H9 (cell line): ENCODE results near the gene CPSF4L. TPM values are rescaled to one million over a fixed set of nuclear protein-coding genes. Genes with fewer than 3 reads are reported as not detected.

Source experiments
- DNase-seq: peaks from one replicate; pipeline ENCODE4 v3.0.0-alpha.2; 2017
- H2AFZ ChIP-seq: one replicate; pipeline ENCODE4 v1.6.1; 2013; ENCODE audit warnings: mild to moderate bottlenecking, low read length, control low read depth, moderate library complexity
- H2AK5ac ChIP-seq: 2 replicates; pipeline ENCODE4 v1.6.1; 2013; ENCODE audit warnings: low read length, control low read depth, mixed read lengths; ENCODE audit not compliant: insufficient read length
- H2BK120ac ChIP-seq: one replicate; pipeline ENCODE4 v1.6.1; 2013; ENCODE audit warnings: low read depth, mild to moderate bottlenecking, low read length, control low read depth, inconsistent platforms; ENCODE audit not compliant: poor library complexity, severe bottlenecking
- H2BK12ac ChIP-seq: 2 replicates; pipeline ENCODE4 v1.6.1; 2013; ENCODE audit warnings: low read length, control low read depth, mixed read lengths, low read depth; ENCODE audit not compliant: insufficient read length
- H2BK15ac ChIP-seq: 2 replicates; pipeline ENCODE4 v1.6.1; 2013; ENCODE audit warnings: low read depth, low read length, control low read depth
- H2BK20ac ChIP-seq: one replicate; pipeline ENCODE4 v1.6.1; 2013; ENCODE audit warnings: low read depth, mild to moderate bottlenecking, low read length, control low read depth, inconsistent platforms; ENCODE audit not compliant: poor library complexity, severe bottlenecking
- H2BK5ac ChIP-seq: 2 replicates; pipeline ENCODE4 v1.6.1; 2013; ENCODE audit warnings: low read length, control low read depth, mixed read lengths; ENCODE audit not compliant: insufficient read length
- H3K14ac ChIP-seq: 2 replicates; pipeline ENCODE4 v1.6.1; 2013; ENCODE audit warnings: low read length, control low read depth; ENCODE audit not compliant: insufficient read depth
- H3K18ac ChIP-seq: 2 replicates; pipeline ENCODE4 v1.6.1; 2013; ENCODE audit warnings: low read depth, mild to moderate bottlenecking, mixed read lengths, low read length, control low read depth; ENCODE audit not compliant: insufficient read length
- H3K23ac ChIP-seq: 2 replicates; pipeline ENCODE4 v1.6.1; 2013; ENCODE audit warnings: low read length, control low read depth, mixed read lengths, low read depth; ENCODE audit not compliant: insufficient read length
- H3K23me2 ChIP-seq: 2 replicates; pipeline ENCODE4 v1.6.1; 2013; ENCODE audit warnings: low read depth, mild to moderate bottlenecking, mixed read lengths, low read length, control low read depth; ENCODE audit not compliant: insufficient read length, poor library complexity, severe bottlenecking
- H3K27ac ChIP-seq: 2 replicates; pipeline ENCODE4 v1.5.1; 2013; ENCODE audit warnings: low read length, control low read depth, mixed read lengths, low read depth; ENCODE audit not compliant: insufficient read length
- H3K27me3 ChIP-seq: 2 replicates; pipeline ENCODE4 v1.6.1; 2013; ENCODE audit warnings: low read length, control low read depth, inconsistent platforms; ENCODE audit not compliant: insufficient read depth
- H3K4ac ChIP-seq: 2 replicates; pipeline ENCODE4 v1.6.1; 2013; ENCODE audit warnings: low read depth, mild to moderate bottlenecking, control low read depth, inconsistent platforms, low read length, moderate library complexity
- H3K4me1 ChIP-seq: 2 replicates; pipeline ENCODE4 v1.6.1; 2013; ENCODE audit warnings: low read length, control low read depth, inconsistent platforms; ENCODE audit not compliant: insufficient read depth
- H3K4me2 ChIP-seq: 2 replicates; pipeline ENCODE4 v1.6.1; 2013; ENCODE audit warnings: low read length, control low read depth, mixed read lengths; ENCODE audit not compliant: insufficient read length, insufficient read depth
- H3K56ac ChIP-seq: 2 replicates; pipeline ENCODE4 v1.6.1; 2013; ENCODE audit warnings: low read depth, mild to moderate bottlenecking, mixed read lengths, low read length, control low read depth; ENCODE audit not compliant: insufficient read length
- H3K79me1 ChIP-seq: 2 replicates; pipeline ENCODE4 v1.6.1; 2013; ENCODE audit warnings: low read depth, mild to moderate bottlenecking, moderate library complexity, low read length, control low read depth, inconsistent platforms; ENCODE audit not compliant: insufficient read depth, poor library complexity, severe bottlenecking
- H3K79me2 ChIP-seq: 2 replicates; pipeline ENCODE4 v1.6.1; 2013; ENCODE audit warnings: low read length, control low read depth, inconsistent platforms; ENCODE audit not compliant: insufficient read depth
- H3K9ac ChIP-seq: 2 replicates; pipeline ENCODE4 v1.6.1; 2013; ENCODE audit warnings: low read length, control low read depth, mixed read lengths; ENCODE audit not compliant: insufficient read length; ENCODE audit errors: extremely low read depth
- H3K9me3 ChIP-seq: one replicate; pipeline ENCODE4 v1.6.1; 2013; ENCODE audit warnings: low read depth, low read length, inconsistent platforms; ENCODE audit not compliant: control insufficient read depth
- H3T11ph ChIP-seq: one replicate; pipeline ENCODE4 v1.6.1; 2013; ENCODE audit warnings: mild to moderate bottlenecking, low read length, control low read depth, inconsistent platforms
- H4K20me1 ChIP-seq: one replicate; pipeline ENCODE4 v1.6.1; 2013; ENCODE audit not compliant: control insufficient read depth, insufficient read length, insufficient read depth
- H4K5ac ChIP-seq: 2 replicates; pipeline ENCODE4 v1.6.1; 2013; ENCODE audit warnings: low read depth, mild to moderate bottlenecking, mixed read lengths, low read length, control low read depth; ENCODE audit not compliant: insufficient read length
- H4K8ac ChIP-seq: replicated peaks from 2 replicates; pipeline ENCODE4 v1.6.1; 2013; ENCODE audit warnings: low read length, control low read depth, mixed read lengths, low read depth; ENCODE audit not compliant: insufficient read length
- H4K91ac ChIP-seq: 2 replicates; pipeline ENCODE4 v1.6.1; 2013; ENCODE audit warnings: low read depth, mild to moderate bottlenecking, moderate library complexity, mixed read lengths, low read length, control low read depth; ENCODE audit not compliant: insufficient read length
- H3K27ac Mint-ChIP-seq, 3 experiments: 2 replicates in 2 of 3; 3 replicates in 1 of 3; pipeline ENCODE4 v1.8.0; 2020 to 2021; ENCODE audit warnings: mixed read lengths in 3 of 3, mild to moderate bottlenecking in 1 of 3, moderate library complexity in 1 of 3
- H3K27me3 Mint-ChIP-seq: 2 replicates; pipeline ENCODE4 v1.8.0; 2021; ENCODE audit warnings: low read depth, mild to moderate bottlenecking, moderate library complexity, mixed read lengths
- H3K36me3 Mint-ChIP-seq, 3 experiments: 2 replicates in 2 of 3; 3 replicates in 1 of 3; pipeline ENCODE4 v1.8.0; 2020 to 2021; ENCODE audit warnings: low read depth in 3 of 3, mixed read lengths in 3 of 3; ENCODE audit not compliant: insufficient read depth in 1 of 3
- H3K4me1 Mint-ChIP-seq, 2 experiments: 2 replicates each; pipeline ENCODE4 v1.8.0; 2020; ENCODE audit warnings: mixed read lengths in 2 of 2
- H3K4me3 Mint-ChIP-seq, 2 experiments: 2 replicates in 1 of 2; 3 replicates in 1 of 2; pipeline ENCODE4 v1.8.0; 2020 to 2021; ENCODE audit warnings: mild to moderate bottlenecking in 2 of 2, mixed read lengths in 2 of 2, moderate library complexity in 1 of 2
- H3K9me3 Mint-ChIP-seq, 2 experiments: 2 replicates in 1 of 2; 3 replicates in 1 of 2; pipeline ENCODE4 v1.8.0; 2020; ENCODE audit warnings: mild to moderate bottlenecking in 2 of 2, mixed read lengths in 2 of 2, moderate library complexity in 1 of 2
- CTCF ChIP-seq: fragments of 200-600 bp; sonication (generic); conservative IDR thresholded peaks from 3 replicates; pipeline ENCODE4 v1.8.0; 2021; ENCODE audit warnings: antibody characterized with exemption, mild to moderate bottlenecking
- WGBS: extraction: QIAGEN DNeasy Blood & Tissue Kit; methylation state at CpG from one replicate; pipeline ENCODE4 v1.1.7; 2013; ENCODE audit warnings: missing lambda C conversion rate, low lambda C conversion rate, mixed read lengths; ENCODE audit not compliant: insufficient read length; ENCODE audit errors: extremely low coverage; 5-methylcytosine and 5-hydroxymethylcytosine counted together
- total RNA-seq: library from RNA; stranded (reverse); gene quantifications from 2 replicates; pipeline ENCODE4 v1.2.1, GENCODE V29; 2021

CPSF4L gene
- total RNA-seq, 1 experiment from 2014 or later: not detected

- H3K9me3 Mint-ChIP-seq: no peaks in the 10 kb centered on the region; a peak in 1 of 5 replicates
- H3K79me2 ChIP-seq: no peaks in the 10 kb centered on the region
- H2BK120ac ChIP-seq: no peak overlapping the region
- H3K4me3 Mint-ChIP-seq: no peak overlapping the region
- H4K8ac ChIP-seq: no peak overlapping the region
- no peak overlapping the region for H2BK15ac ChIP-seq
- no peak overlapping the region for H3K56ac ChIP-seq
- H3K4me1 Mint-ChIP-seq: peaks cover 4 to 5% of the 10 kb centered on the region in 2 experiments; a peak in 3 of 4 replicates
- no peaks in the 10 kb centered on the region for H4K20me1 ChIP-seq
- H4K5ac ChIP-seq: no peak overlapping the region
- no peak overlapping the region for H2BK20ac ChIP-seq
- no peaks in the 10 kb centered on the region for H3K4me1 ChIP-seq
- no peaks in the 10 kb centered on the region for H3K27me3 Mint-ChIP-seq
- no peak overlapping the region for H3T11ph ChIP-seq
- H3K4me2 ChIP-seq: no peak overlapping the region
- no peak overlapping the region for H3K18ac ChIP-seq
- no peak overlapping the region for H3K9ac ChIP-seq
- no peak overlapping the region for H3K27ac ChIP-seq
- no peaks in the 10 kb centered on the region for H3K27me3 ChIP-seq
- H3K14ac ChIP-seq: no peak overlapping the region
- no CpG with 5 or more reads among the region's 19 CpGs for WGBS
- no peak overlapping the region; a peak in 1 of 7 replicates for H3K27ac Mint-ChIP-seq
- no peaks in the 10 kb centered on the region for H3K9me3 ChIP-seq
- DNase-seq: no peak
- peaks cover 58 to 95% (median 91%) of the 10 kb centered on the region in 3 experiments; a peak in 6 of 7 replicates for H3K36me3 Mint-ChIP-seq
- no peaks in the 10 kb centered on the region for H3K79me1 ChIP-seq
- TF ChIP-seq CTCF: no peak
- no peak overlapping the region for H3K4ac ChIP-seq
- H3K23me2 ChIP-seq: no peaks in the 10 kb centered on the region
- no peak overlapping the region for H3K23ac ChIP-seq
- no peak overlapping the region for H2AFZ ChIP-seq
- H2BK5ac ChIP-seq: no peak overlapping the region
- H4K91ac ChIP-seq: no peak overlapping the region
- H2BK12ac ChIP-seq: no peak overlapping the region
- H2AK5ac ChIP-seq: no peak overlapping the region
These were observed 60.2 kb downstream of the CPSF4L start for GRCh38 chr17:73201215-73202069.
